Upper lobe of right lung (tissue), 1 donor: ENCODE measurements around the gene PCSK5. TPM values are rescaled to one million over a fixed set of nuclear protein-coding genes. Genes with fewer than 3 reads are reported as not detected.

Experiments used
- ATAC-seq: fragments of 200-7000 bp; cut with Tn5 transposase; one replicate; pipeline ENCODE4 v1.9.1; 2020; ENCODE audit warnings: mild to moderate bottlenecking, moderate library complexity
- DNase-seq: peaks from one replicate; pipeline ENCODE4 v3.0.0-alpha.2; 2020
- H3K27ac ChIP-seq: fragments of 200-600 bp; one replicate; pipeline ENCODE4 v1.8.0; 2022
- H3K27me3 ChIP-seq: fragments of 200-600 bp; one replicate; pipeline ENCODE4 v1.8.0; 2022; ENCODE audit warnings: mild to moderate bottlenecking
- H3K36me3 ChIP-seq: fragments of 200-600 bp; one replicate; pipeline ENCODE4 v1.8.0; 2022
- H3K4me1 ChIP-seq: fragments of 200-600 bp; one replicate; pipeline ENCODE4 v1.8.0; 2022
- H3K4me3 ChIP-seq: fragments of 200-600 bp; one replicate; pipeline ENCODE4 v1.8.0; 2022; ENCODE audit warnings: mild to moderate bottlenecking
- H3K9me3 ChIP-seq: fragments of 200-600 bp; one replicate; pipeline ENCODE4 v1.8.0; 2022
- CTCF ChIP-seq: fragments of 200-600 bp; IDR thresholded peaks from one replicate; pipeline ENCODE4 v1.8.0; 2022; ENCODE audit warnings: antibody characterized with exemption
- intact Hi-C: fragments of 100-400 bp; cut with DNase I; formaldehyde crosslinking; loops from one replicate; pipeline ENCODE4 v1.11.0; 2022
- total RNA-seq: library from RNA; stranded (reverse); fragmentation: NEBNext Ultra II Directional; extraction: Animal tissue kit (Norgen Biotek cat#: 25700); gene quantifications from one replicate; pipeline ENCODE4 v1.2.1, GENCODE V29; 2021
- donor health status: DM: no; HTN: yes; CAD: no; lungs with severe emphysema.

Gene PCSK5
- total RNA-seq, 1 donor from 2014 or later, result 18.1 TPM

- intact Hi-C loops, result no loop called here
- no peaks in the 10 kb centered on the region for H3K9me3 ChIP-seq
Observed at GRCh38 chr9:76092572-76092971, 202.1 kb downstream of the PCSK5 start.

GRCh38 chr9:76095585-76095984 is 205.1 kb downstream of the PCSK5 start:
- no peak for DNase-seq
- no peak for TF ChIP-seq CTCF
- H3K9me3 ChIP-seq, result no peaks in the 10 kb centered on the region
- H3K4me3 ChIP-seq, result no peak overlapping the region
- H3K27me3 ChIP-seq, result no peaks in the 10 kb centered on the region
- no peak for ATAC-seq
- H3K27ac ChIP-seq, result no peak overlapping the region
- H3K4me1 ChIP-seq, result peaks cover 4% of the 10 kb centered on the region
- H3K36me3 ChIP-seq, result peaks cover 5% of the 10 kb centered on the region
- intact Hi-C loops, result no loop called here

More at GRCh38 chr9:76092572-76092971, 202.1 kb downstream of the PCSK5 start:
- Histone ChIP-seq H3K27me3 (no peaks in the 10 kb centered on the region), H3K4me3 (no peak overlapping the region), H3K4me1 (no peaks in the 10 kb centered on the region), H3K27ac (no peak overlapping the region), H3K36me3 (peaks cover 5% of the 10 kb centered on the region)
- DNase-seq (no peak), ATAC-seq (no peak)
- TF ChIP-seq CTCF, result no peak

GRCh38 chr9:76099516-76099915 is 209.0 kb downstream of the PCSK5 start:
- intact Hi-C loops, result no loop called here
- H3K9me3 ChIP-seq, result no peaks in the 10 kb centered on the region

GRCh38 chr9:76101075-76101474 is 210.6 kb downstream of the PCSK5 start:
- intact Hi-C loops, result no loop called here
- Histone ChIP-seq H3K4me3 (no peak overlapping the region), H3K4me1 (peaks cover 14% of the 10 kb centered on the region), H3K36me3 (peaks cover 5% of the 10 kb centered on the region), H3K27me3 (no peaks in the 10 kb centered on the region), H3K27ac (no peak overlapping the region), H3K9me3 (no peaks in the 10 kb centered on the region)
- no peak for TF ChIP-seq CTCF
- DNase-seq (no peak), ATAC-seq (no peak)

More at GRCh38 chr9:76099516-76099915, 209.0 kb downstream of the PCSK5 start:
- TF ChIP-seq CTCF, result no peak
- DNase-seq, result no peak
- Histone ChIP-seq H3K4me3 (no peak overlapping the region), H3K36me3 (peaks cover 5% of the 10 kb centered on the region), H3K4me1 (peaks cover 14% of the 10 kb centered on the region), H3K27me3 (no peaks in the 10 kb centered on the region), H3K27ac (no peak overlapping the region)
- ATAC-seq, result no peak

GRCh38 chr9:76101491-76101890 is 211.0 kb downstream of the PCSK5 start:
- Histone ChIP-seq H3K4me1 (peaks cover 14% of the 10 kb centered on the region), H3K27me3 (no peaks in the 10 kb centered on the region), H3K36me3 (peaks cover 2% of the 10 kb centered on the region), H3K4me3 (no peak overlapping the region), H3K27ac (no peak overlapping the region), H3K9me3 (no peaks in the 10 kb centered on the region)
- intact Hi-C loops, result no loop called here
- DNase-seq (no peak), ATAC-seq (no peak)
- no peak for TF ChIP-seq CTCF

GRCh38 chr9:76101947-76102346 is 211.5 kb downstream of the PCSK5 start:
- DNase-seq (no peak), ATAC-seq (no peak)
- H3K36me3 ChIP-seq, result peaks cover 4% of the 10 kb centered on the region
- H3K27me3 ChIP-seq, result no peaks in the 10 kb centered on the region
- intact Hi-C loops, result no loop called here
- no peak for TF ChIP-seq CTCF
- peaks cover 14% of the 10 kb centered on the region for H3K4me1 ChIP-seq
- H3K4me3 ChIP-seq, result no peak overlapping the region
- H3K9me3 ChIP-seq, result no peaks in the 10 kb centered on the region
- H3K27ac ChIP-seq, result no peak overlapping the region
